ENCODE data around the gene GTF2A2.

DNA sequence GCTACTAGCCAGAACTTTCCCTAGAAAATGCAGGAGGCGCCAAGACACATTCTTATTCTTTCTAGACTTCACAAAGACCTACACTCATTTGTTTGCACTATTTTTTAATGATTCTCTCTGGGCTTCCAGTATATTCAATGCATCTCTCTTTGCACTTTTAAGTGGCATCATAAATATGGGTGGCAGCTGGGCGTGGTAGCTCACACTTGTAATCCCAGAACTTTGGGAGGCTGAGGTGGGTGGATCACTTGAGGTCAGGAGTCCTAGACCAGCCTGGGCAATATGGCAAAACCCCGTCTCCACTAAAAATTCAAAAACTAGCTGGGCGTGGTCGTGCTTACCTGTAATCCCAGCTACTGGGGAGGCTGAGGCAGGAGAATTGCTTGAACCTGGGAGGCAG lies 51.3 kb downstream of the GTF2A2 start:
- TF ChIP-seq, protein P1, sequence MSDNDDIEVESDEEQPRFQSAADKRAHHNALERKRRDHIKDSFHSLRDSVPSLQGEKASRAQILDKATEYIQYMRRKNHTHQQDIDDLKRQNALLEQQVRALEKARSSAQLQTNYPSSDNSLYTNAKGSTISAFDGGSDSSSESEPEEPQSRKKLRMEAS (IDR thresholded peaks at IDR 0.05): no peak
- TF ChIP-seq CTCF (IDR thresholded peaks at IDR 0.05; ENCODE audit: low read depth, low read length, missing input control) (no peak), RAD21 (IDR thresholded peaks at IDR 0.05) (no peak), JUND (IDR thresholded peaks at IDR 0.05) (no peak), EGR1 (IDR thresholded peaks at IDR 0.05; ENCODE audit: low read depth in 2 of 2) (no peak), REST (IDR thresholded peaks at IDR 0.05) (no peak)

All from liver (tissue), 3 donors.